GM23338 (cell line): ENCODE data around the gene SLC38A8.

Experiments used
- CREB1 ChIP-seq: fragments of 250-450 bp; sonication (Bioruptor Pico); IDR thresholded peaks from 2 replicates; pipeline ENCODE4 v1.5.0; 2020; ENCODE audit warnings: low read depth, mild to moderate bottlenecking, moderate library complexity
- CTCF ChIP-seq, 2 experiments: fragments of 200-600 bp in 1 of 2; sonication (generic) in 1 of 2; conservative IDR thresholded peaks; 2 replicates each; pipeline versions ENCODE4 v1.5.1 to v1.6.1; 2016 to 2017; ENCODE audit warnings: antibody characterized with exemption in 2 of 2, low read depth in 2 of 2, mild to moderate bottlenecking in 2 of 2, moderate library complexity in 1 of 2
- ETS1 ChIP-seq: IDR thresholded peaks from 2 replicates; pipeline ENCODE4 v1.6.1; 2016; ENCODE audit warnings: antibody characterized with exemption
- EZH2phosphoT487 ChIP-seq: fragments of 200-600 bp; sonication (generic); IDR thresholded peaks from one replicate; pipeline ENCODE4 v1.8.1; 2018; ENCODE audit warnings: antibody characterized with exemption; ENCODE audit not compliant: unreplicated experiment
- POLR2AphosphoS5 ChIP-seq: IDR thresholded peaks from 2 replicates; pipeline ENCODE4 v1.6.1; 2016; ENCODE audit warnings: antibody characterized with exemption, low read depth
- REST ChIP-seq: IDR thresholded peaks from one replicate; pipeline ENCODE4 v1.6.1; 2018; ENCODE audit warnings: antibody characterized with exemption; ENCODE audit not compliant: unreplicated experiment
- ZNF114 ChIP-seq: fragments of 250-450 bp; sonication (Bioruptor Pico); IDR thresholded peaks from 2 replicates; pipeline ENCODE4 v1.5.0; 2020; ENCODE audit warnings: mild to moderate bottlenecking, moderate library complexity

- TF ChIP-seq EZH2phosphoT487 (no peak), CTCF (conservative IDR thresholded peaks at IDR 0.05; ENCODE audit: low read depth in 2 of 2) (no peak), ZNF114 (CRISPR knock-in tag) (no peak), CREB1 (CRISPR knock-in tag) (no peak), REST (no peak), ETS1 (no peak), POLR2AphosphoS5 (no peak)
Measured at GRCh38 chr16:84042879-84043485, 387 bp upstream of the SLC38A8 start.
